K562 (cell line): ENCODE measurements around the gene PNPLA1. TPM values are rescaled to one million over a fixed set of nuclear protein-coding genes. Genes with fewer than 3 reads are reported as not detected.

Experiments
- ATAC-seq: fragments of 200-7000 bp; cut with Tn5 transposase; 3 replicates; pipeline ENCODE4 v1.9.1; 2020; ENCODE audit warnings: moderate library complexity
- BruUV-seq: library from RNA; stranded (reverse); fragments of 400-500 nt; replicated peaks from 2 replicates; lab custom pipeline; 2021; lab: Mats Ljungman, UMichigan
- CTCF ChIA-PET: fragments of 300-600 bp; formaldehyde crosslinking; extraction: SDS; loops from one replicate; lab custom pipeline; 2021; ENCODE audit warnings: low intra/inter-chr PET ratio; lab: Yijun Ruan, JAX
- POLR2A ChIA-PET: fragments of 300-600, 350-650 bp; sonication (Branson Sonifier 250); formaldehyde crosslinking; extraction: SDS; loops from one replicate; lab custom pipeline; 2021; ENCODE audit warnings: antibody characterized with exemption, inconsistent platforms; lab: Yijun Ruan, JAX
- DNase-seq, 4 experiments: peaks; one replicate each; pipeline versions ENCODE4 v3.0.0 to v3.0.0-alpha.2; 2011 to 2018; ENCODE audit warnings: low spot score in 3 of 4, mixed read lengths in 3 of 4; ENCODE audit errors: extremely low read depth in 1 of 4
- FAIRE-seq: peaks from 2 replicates; lab custom pipeline; 2011; peaks lifted over from hg19 to GRCh38; lab: Jason Lieb, UNC
- H2AFZ ChIP-seq: 2 replicates; pipeline ENCODE4 v1.6.0; 2011; ENCODE audit warnings: low read depth, low read length, control low read depth, inconsistent platforms
- H3K27ac ChIP-seq: fragments of 200-600 bp; 3 replicates; pipeline ENCODE4 v1.8.0; 2011; ENCODE audit warnings: low read depth, mild to moderate bottlenecking, control low read depth, inconsistent platforms, low read length, moderate library complexity, mixed read lengths; ENCODE audit errors: extremely low read depth
- H3K27me3 ChIP-seq, 2 experiments: fragments of 300-600 bp in 1 of 2; 2 replicates in 1 of 2; 3 replicates in 1 of 2; pipeline versions ENCODE4 v1.6.0 to v1.8.0; 2011; ENCODE audit warnings: inconsistent platforms in 2 of 2, low read length in 2 of 2, mild to moderate bottlenecking in 1 of 2, mixed read lengths in 1 of 2, moderate library complexity in 1 of 2; ENCODE audit not compliant: control insufficient read depth in 2 of 2, insufficient read depth in 2 of 2
- H3K36me3 ChIP-seq: fragments of 300-600 bp; 3 replicates; pipeline ENCODE4 v1.8.0; 2011; ENCODE audit warnings: mild to moderate bottlenecking, low read length, inconsistent platforms; ENCODE audit not compliant: control insufficient read depth, insufficient read depth
- H3K4me1 ChIP-seq, 2 experiments: fragments of 200-600 bp in 1 of 2; replicated peaks in 1 of 2; 2 replicates in 1 of 2; 3 replicates in 1 of 2; pipeline versions ENCODE4 v1.5.1 to v1.8.0; 2011; ENCODE audit warnings: inconsistent platforms in 2 of 2, low read length in 2 of 2, mild to moderate bottlenecking in 1 of 2, mixed read lengths in 1 of 2, moderate library complexity in 1 of 2; ENCODE audit not compliant: control insufficient read depth in 2 of 2, insufficient read depth in 2 of 2
- H3K4me2 ChIP-seq: 2 replicates; pipeline ENCODE4 v1.6.1; 2011; ENCODE audit warnings: low read length, control low read depth, inconsistent platforms, mixed read lengths; ENCODE audit not compliant: insufficient read depth
- H3K4me3 ChIP-seq: fragments of 200-600 bp; sonication (generic), shearing (Covaris generic); 2 replicates; pipeline ENCODE4 v1.5.1; 2016; ENCODE audit warnings: control low read depth, inconsistent platforms
- H3K79me2 ChIP-seq: fragments of 200-600 bp; 3 replicates; pipeline ENCODE4 v1.8.0; 2011; ENCODE audit warnings: low read length, inconsistent platforms; ENCODE audit not compliant: control insufficient read depth, insufficient read depth
- H3K9ac ChIP-seq, 2 experiments: 2 replicates each; pipeline versions ENCODE4 v1.6.0 to v1.6.1; 2011; ENCODE audit warnings: low read depth in 2 of 2, low read length in 2 of 2, control low read depth in 1 of 2, inconsistent platforms in 1 of 2, mild to moderate bottlenecking in 1 of 2, mixed read lengths in 1 of 2; ENCODE audit not compliant: insufficient read depth in 1 of 2
- H3K9me1 ChIP-seq: one replicate; pipeline ENCODE4 v1.6.0; 2011; ENCODE audit warnings: inconsistent platforms, mild to moderate bottlenecking, low read length, moderate library complexity; ENCODE audit not compliant: control insufficient read depth, insufficient read depth
- H3K9me3 ChIP-seq: replicated peaks from 2 replicates; pipeline ENCODE4 v1.5.1; 2011; ENCODE audit warnings: low read depth, low read length, inconsistent platforms; ENCODE audit not compliant: control insufficient read depth, insufficient read depth
- H4K20me1 ChIP-seq: replicated peaks from 2 replicates; pipeline ENCODE4 v1.6.1; 2011; ENCODE audit warnings: low read length, inconsistent platforms, mixed read lengths; ENCODE audit not compliant: control insufficient read depth, insufficient read depth
- ATF7 ChIP-seq: fragments of 450-650 bp; IDR thresholded peaks from 2 replicates; pipeline ENCODE4 v1.7.1; 2014; ENCODE audit warnings: mild to moderate bottlenecking, moderate library complexity
- COPS2 ChIP-seq: fragments of 450-650 bp; conservative IDR thresholded peaks from 2 replicates; pipeline ENCODE4 v1.6.1; 2016; ENCODE audit warnings: mild to moderate bottlenecking, moderate library complexity
- ILK ChIP-seq: fragments of 450-650 bp; IDR thresholded peaks from 2 replicates; pipeline ENCODE4 v1.6.1; 2016; ENCODE audit warnings: missing genetic modification characterization, low read depth, mild to moderate bottlenecking, missing compliant biosample characterization, moderate library complexity, borderline replicate concordance
- JUND ChIP-seq, 2 experiments: IDR thresholded peaks; 2 replicates in 1 of 2; 3 replicates in 1 of 2; pipeline ENCODE4 v1.6.1; 2011; ENCODE audit warnings: borderline replicate concordance in 2 of 2, low read depth in 2 of 2, low read length in 2 of 2, improper control_type of control experiment in 1 of 2, missing biosample characterization in 1 of 2, missing genetic modification characterization in 1 of 2, missing genetic modification reagents in 1 of 2
- WGBS: fragments of 100-300 bp; shearing (Covaris generic); methylation state at CpG from one replicate; pipeline ENCODE4 v1.1.6; 2016; ENCODE audit warnings: low coverage, mixed read lengths; ENCODE audit not compliant: insufficient coverage; ENCODE audit errors: missing lambda C conversion rate; 5-methylcytosine and 5-hydroxymethylcytosine counted together
- in situ Hi-C: fragments of 300-500 bp; cut with MboI; formaldehyde crosslinking; loops from 4 replicates; pipeline ENCODE4 v1.15.0; 2018; ENCODE audit warnings: inconsistent platforms, mixed read lengths
- intact Hi-C: fragments of 100-400 bp; cut with micrococcal nuclease; formaldehyde crosslinking; loops from 2 replicates; pipeline ENCODE4 v1.14.2; 2022
- polyA plus RNA-seq, 8 experiments: library from polyadenylated mRNA; depleted of rRNA in 4 of 8; stranded (reverse) in 5 of 8; unstranded in 3 of 8; fragments of >200 nt; fragmentation: Nextera tagmentation in 2 of 8; fragmentation: Illumina TruSeq in 1 of 8; extraction: Ambion mirVana in 2 of 8; extraction: Trizol in 1 of 8; gene quantifications; 2 replicates each; pipeline versions ENCODE4 v1.2.1 to v1.2.3, GENCODE V29; 2011 to 2014; ENCODE audit warnings: inconsistent platforms in 1 of 8, missing spikeins in 1 of 8
- total RNA-seq, 7 experiments: library from RNA; depleted of rRNA in 6 of 7; stranded (reverse); fragments of >200 nt in 6 of 7; fragmentation: Illumina TruSeq in 2 of 7; extraction: Trizol in 2 of 7; gene quantifications; 2 replicates each; pipeline versions ENCODE4 v1.2.1 to v1.2.3, GENCODE V29; 2011 to 2021; ENCODE audit warnings: low replicate concordance in 1 of 7
- TF ChIP-seq, protein P1 (sequence below), 2 experiments: fragments of 450-650 bp in 1 of 2; sonication (generic) in 1 of 2; formaldehyde crosslinking in 1 of 2; IDR thresholded peaks in 1 of 2; conservative IDR thresholded peaks in 1 of 2; 2 replicates each; pipeline versions ENCODE4 v1.6.1 to v1.8.1; 2016 to 2023; ENCODE audit warnings: mild to moderate bottlenecking in 2 of 2, moderate library complexity in 2 of 2, inconsistent platforms in 1 of 2, missing genetic modification reagents in 1 of 2

Gene PNPLA1
- total and polyA plus RNA-seq, 9 of the 15 experiments (the other 6 are each of a cell fraction or from before 2014, with no cell fraction given): 0.04 to 0.27 (median 0.13) TPM; not detected in 2

DNA sequence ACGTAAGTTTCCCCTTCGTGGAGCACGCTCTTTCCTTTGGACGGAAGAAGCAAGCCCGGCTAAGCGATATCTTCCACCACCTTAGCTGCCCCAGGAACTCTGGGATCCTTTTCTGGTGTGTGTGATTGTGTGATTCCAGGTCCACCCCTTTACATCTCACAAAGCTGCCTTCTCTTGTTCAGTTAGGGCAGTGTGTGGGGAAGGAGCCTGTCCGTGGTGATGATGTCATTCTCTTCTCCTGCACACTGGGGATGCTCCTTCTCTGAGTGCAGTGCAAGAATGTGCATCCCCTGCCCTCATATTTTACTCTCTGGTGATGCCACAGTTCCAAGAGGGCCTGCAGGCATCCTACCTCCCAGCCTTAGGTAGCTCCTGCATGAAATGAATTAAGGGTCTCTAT is 36.5 kb downstream of the PNPLA1 start:
- BruUV-seq: no TSS peak
- H3K27me3 ChIP-seq: peaks cover 43 to 78% of the 10 kb centered on the region in 2 experiments
- no peak overlapping the region for H3K4me3 ChIP-seq
- no peak overlapping the region for H2AFZ ChIP-seq
- H3K9me3 ChIP-seq: 0 out of 2 replicates have a peak, but pooled peaks cover 3% of the 10 kb centered on the region
- no peaks in the 10 kb centered on the region for H3K9me1 ChIP-seq
- intact Hi-C loops: no loop called here
- no peaks in the 10 kb centered on the region for H3K79me2 ChIP-seq
- no peak overlapping the region for H3K9ac ChIP-seq
- no peak overlapping the region for H3K27ac ChIP-seq
- ChIA-PET CTCF (interaction anchor here (0.7 kb wide), 1 partner anchor 12 kb away, joined by 3 read pairs; no protein-coding TSS in a partner anchor), POLR2A (interaction anchor here (0.6 to 2.0 kb wide), 3 partner anchors 17 to 1383 kb away, joined by 3 to 7 read pairs (median 3); no protein-coding TSS in a partner anchor)
- ATAC-seq (no peak), FAIRE-seq (no peak), DNase-seq (no peak)
- H3K4me2 ChIP-seq: no peak overlapping the region
- H3K36me3 ChIP-seq: no peaks in the 10 kb centered on the region
- no peaks in the 10 kb centered on the region for H3K4me1 ChIP-seq
- peaks cover 6% of the 10 kb centered on the region; the same call in 1 of the 2 replicates for H4K20me1 ChIP-seq
- TF ChIP-seq ATF7 (peak; percentile 80), COPS2 (no peak), ILK (tag) (no peak), JUND (IDR thresholded peaks at IDR 0.05; ENCODE audit: borderline replicate concordance, low read depth, low read length) (peak; percentile 45; the same call in 1 of the 2 replicates), JUND (tag; IDR thresholded peaks at IDR 0.05; ENCODE audit: borderline replicate concordance, low read depth, low read length) (no peak)
- TF ChIP-seq, protein P1, sequence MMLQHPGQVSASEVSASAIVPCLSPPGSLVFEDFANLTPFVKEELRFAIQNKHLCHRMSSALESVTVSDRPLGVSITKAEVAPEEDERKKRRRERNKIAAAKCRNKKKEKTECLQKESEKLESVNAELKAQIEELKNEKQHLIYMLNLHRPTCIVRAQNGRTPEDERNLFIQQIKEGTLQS (IDR thresholded peaks at IDR 0.05): peak; percentile 87
- TF ChIP-seq, protein P1 (CRISPR knock-in tag; conservative IDR thresholded peaks at IDR 0.05): no peak
- in situ Hi-C loops: no loop called here
- 29% methylated on average over 7 of the region's 7 CpGs for WGBS
